ENCODE measurements around the gene RGS13.

The RGS13 gene

GRCh38 chr1:192627901-192628300 is 8.0 kb upstream of the RGS13 start:
- no peak for DNase-seq

GRCh38 chr1:192628396-192629057 is 7.4 kb upstream of the RGS13 start:
- no peak for DNase-seq

DNA sequence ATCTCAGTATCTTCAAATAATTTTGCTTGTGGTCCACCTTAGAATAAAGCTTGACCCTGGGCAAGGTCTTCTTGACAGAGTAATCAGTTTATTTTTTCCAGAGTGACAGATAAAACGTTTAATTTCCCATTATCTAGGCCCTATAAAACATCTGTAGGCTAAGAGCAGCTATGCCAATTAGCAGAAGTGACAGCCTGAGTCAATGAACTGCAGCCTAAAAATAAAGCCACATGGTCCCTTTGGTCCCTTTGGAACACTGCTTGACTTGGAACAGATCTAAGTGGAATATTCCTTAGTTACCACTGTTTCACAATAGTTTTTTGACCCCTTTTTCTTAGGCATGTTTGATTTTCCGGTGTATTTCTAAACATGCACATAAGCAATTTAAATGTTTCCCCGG is 6.3 kb upstream of the RGS13 start:
- DNase-seq = no peak

- DNase-seq = no peak
These were observed 5.2 kb upstream of the RGS13 start for GRCh38 chr1:192630521-192631287.

- DNase-seq = no peak
These were observed 4.2 kb upstream of the RGS13 start for GRCh38 chr1:192631749-192632148.

DNA sequence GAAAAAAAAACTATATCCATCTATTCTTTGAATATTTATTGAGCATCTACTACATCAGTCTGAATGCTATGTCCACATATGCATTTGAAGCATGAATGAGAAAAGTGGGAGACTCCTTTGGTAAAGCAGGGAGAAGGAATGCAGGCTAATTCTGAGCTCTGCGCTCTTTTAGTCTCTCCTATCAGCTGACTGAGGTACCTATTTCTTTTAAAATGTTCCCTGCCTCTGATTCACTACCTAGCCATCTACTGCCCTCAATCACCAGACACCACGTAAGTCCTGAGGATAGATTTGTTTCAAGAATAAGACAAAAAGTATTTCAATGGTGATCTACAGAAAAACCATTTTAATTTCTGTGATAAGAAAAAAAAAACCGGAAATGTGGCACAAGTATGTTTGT is 3.8 kb upstream of the RGS13 start:
- DNase-seq = no peak

DNA sequence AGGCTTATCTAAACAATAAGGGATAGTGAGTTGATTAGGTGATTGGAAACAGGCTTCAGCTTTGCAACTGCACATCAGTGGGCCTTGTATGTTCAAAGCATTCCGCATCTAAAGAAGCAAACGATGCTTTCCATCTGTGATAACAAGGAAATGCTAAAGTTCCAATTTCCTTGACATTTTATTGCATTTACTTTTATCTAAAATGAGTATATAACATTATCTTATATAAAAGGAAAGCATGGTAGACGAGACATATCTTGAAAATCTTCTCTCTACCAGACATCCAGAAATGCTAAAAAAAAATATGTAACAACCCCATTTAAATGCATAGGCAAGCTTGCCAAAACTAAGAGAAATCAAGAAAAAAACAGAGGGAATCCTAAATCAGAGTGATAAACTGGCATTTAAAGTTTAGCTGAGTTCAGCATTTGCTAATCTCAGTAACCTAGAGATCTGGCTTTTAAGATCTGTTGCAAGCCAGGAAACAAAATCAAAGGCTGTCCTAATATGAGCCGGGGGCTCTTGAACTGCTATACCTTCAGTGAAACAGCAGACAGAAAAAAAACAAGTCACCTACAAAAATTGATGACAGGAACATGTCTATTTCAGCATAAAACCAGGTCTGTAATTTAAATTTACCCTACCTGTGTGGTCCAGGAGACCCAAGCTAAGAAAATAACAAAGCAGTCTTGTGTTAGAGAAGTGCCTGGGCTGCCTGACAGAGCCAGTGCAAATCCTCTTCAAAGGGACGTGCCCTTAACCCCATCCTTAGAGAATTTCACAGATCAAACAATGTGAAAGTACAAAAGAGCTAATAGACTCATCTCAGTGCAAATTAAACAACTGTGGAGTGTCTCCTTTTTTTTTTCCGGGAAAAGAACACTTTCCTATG is 3.1 kb upstream of the RGS13 start:
- no peak for DNase-seq

DNA sequence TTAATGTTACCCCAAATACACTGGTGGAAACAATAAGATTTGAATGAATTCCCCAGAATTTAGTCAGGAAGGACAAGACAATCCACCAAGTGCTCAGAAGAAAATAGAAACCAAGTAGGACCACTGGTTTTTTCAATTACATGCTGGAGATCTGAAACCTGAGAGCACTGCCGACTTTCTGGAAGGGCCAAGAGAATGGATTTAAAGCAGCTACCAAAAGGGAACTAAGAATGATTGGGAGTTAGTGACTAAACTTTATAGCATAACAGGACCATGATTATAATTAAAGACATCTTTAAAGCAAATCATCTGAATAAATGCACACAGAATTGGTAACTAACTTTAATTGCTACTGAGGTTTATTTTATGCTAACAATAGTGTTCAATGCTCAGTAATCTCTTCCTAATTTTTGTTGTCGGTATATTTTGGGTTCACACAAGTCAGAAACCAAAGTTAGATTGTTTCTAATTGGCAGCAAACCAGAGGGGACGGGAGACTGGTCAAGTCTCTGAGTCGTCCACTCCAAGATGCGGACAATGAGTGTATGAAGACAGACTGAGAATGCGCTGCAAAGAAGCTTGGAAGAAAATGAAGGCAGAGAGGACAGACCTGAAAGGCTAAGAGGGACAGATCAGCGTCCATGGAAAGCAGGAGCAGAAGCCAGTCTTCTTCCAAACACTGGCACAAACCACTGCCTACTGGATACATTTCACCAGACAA is 2.3 kb upstream of the RGS13 start:
- no peak for DNase-seq

DNA sequence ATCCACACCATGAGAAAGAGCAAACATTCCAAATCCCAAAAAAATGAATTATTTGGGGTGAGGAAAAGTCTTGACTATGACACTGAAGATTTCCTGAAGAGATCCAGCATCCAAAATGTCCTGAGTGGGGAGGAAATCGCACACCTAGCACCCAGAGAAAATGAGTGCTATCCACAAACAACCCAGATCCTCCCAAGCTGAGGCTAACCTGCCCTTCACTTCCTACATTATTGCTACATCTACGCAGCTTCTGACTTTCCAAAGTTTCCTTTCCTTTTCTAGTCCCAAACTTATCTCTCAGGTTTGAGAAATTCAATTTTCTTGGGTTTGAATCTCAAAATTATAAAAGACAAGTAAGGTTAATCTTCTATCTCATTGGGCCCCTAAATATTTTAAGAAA is 906 bp upstream of the RGS13 start:
- DNase-seq = no peak

- peak; percentile 75 for DNase-seq
These were observed 3.8 kb downstream of the RGS13 start for GRCh38 chr1:192639607-192640368.

DNA sequence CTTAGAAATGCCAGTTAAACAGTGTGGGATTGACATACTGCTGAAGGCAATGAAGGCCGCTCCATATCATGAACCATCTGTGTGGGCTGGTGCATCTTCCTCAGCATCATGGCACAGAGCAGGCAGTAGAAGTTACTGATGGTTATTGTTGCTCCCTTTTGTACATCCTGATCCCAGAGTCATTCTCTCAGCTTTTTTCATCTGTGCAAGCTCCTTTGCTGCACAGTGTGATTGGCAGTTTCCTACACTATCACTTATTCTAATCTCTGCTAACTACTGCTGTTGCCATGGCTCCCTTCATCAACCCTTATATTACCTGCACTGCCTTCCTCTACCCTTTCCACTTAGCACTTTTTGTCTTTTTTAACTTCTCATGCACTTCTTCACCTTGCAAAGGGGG is 16.2 kb downstream of the RGS13 start:
- no peak for DNase-seq

DNA sequence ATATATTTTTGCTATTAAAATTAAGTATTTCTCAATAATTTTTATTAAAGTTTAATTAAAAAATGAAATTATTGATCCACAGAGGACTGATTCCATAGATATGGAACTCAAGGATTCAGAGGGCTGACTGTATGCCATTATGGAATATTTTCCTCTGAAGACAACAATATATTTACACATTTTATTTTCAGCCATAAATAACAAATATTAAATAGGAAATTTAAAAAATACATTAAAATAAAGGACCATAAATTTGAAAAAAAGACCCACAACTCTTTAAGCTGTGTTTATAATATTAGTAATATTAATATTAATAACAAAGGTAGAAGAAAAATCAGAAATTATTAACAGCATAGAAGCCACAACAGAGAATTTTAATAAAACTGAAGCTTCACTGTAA is 18.2 kb downstream of the RGS13 start:
- no peak for DNase-seq

GRCh38 chr1:192654591-192655251 is 18.8 kb downstream of the RGS13 start:
- peak; percentile 65 for DNase-seq

GRCh38 chr1:192657760-192658159 is 21.8 kb downstream of the RGS13 start:
- no peak for DNase-seq

DNA sequence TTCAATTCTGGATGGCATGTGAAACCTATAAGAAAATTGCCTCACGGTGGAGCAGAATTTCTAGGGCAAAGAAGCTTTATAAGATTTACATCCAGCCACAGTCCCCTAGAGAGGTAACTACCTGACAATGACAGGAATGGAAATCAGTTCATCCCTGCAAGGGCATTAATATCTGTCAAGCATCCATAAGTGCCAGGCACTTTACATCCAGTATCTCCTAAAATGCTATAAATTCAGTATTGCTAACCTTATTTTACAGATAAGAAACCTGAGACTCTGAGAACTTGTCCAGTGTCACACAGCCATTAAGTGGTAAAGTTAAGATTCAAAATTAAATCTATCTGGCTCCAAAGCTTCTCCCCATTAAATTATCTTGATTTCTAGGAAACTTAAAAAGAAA is 22.3 kb downstream of the RGS13 start:
- no peak for DNase-seq

DNA sequence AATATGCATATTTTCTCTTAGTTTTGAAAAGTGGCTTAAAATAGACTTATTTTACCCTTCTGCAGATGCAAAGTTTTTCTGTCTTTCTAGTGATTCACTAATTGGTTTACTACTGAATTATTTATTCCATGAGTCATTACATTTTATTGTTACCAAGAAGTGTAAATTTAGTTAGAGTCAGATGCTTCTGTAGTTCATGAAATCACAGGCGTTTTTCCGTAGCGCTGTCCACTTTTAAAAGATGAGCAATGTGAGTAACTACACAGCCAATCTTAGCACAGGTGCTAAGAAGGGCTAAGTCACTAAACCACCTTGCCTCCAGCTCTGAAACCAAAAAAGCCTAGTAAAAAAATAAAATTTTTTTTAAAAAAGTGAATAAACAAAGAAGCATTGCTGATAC is 24.7 kb downstream of the RGS13 start:
- no peak for DNase-seq

GRCh38 chr1:192668409-192668983 is 32.5 kb downstream of the RGS13 start:
- no peak for DNase-seq

- DNase-seq = no peak
These were observed 33.2 kb downstream of the RGS13 start for GRCh38 chr1:192669174-192669573.

GRCh38 chr1:192675716-192676115 is 39.8 kb downstream of the RGS13 start:
- DNase-seq = no peak

- no peak for DNase-seq
These were observed 42.2 kb downstream of the RGS13 start for GRCh38 chr1:192678099-192678498.

GRCh38 chr1:192682335-192682734 is 46.4 kb downstream of the RGS13 start:
- no peak for DNase-seq
